Fibroblast of villous mesenchyme (primary cell): ENCODE data around the gene C6orf118. TPM values are rescaled to one million over a fixed set of nuclear protein-coding genes. Genes with fewer than 3 reads are reported as not detected.

Experiments used
- DNase-seq: peaks from one replicate; pipeline ENCODE4 v3.0.0-alpha.2; 2010; ENCODE audit warnings: low read depth
- H3K4me3 ChIP-seq: 2 replicates; pipeline ENCODE4 v1.5.1; 2011; ENCODE audit warnings: low read depth, mild to moderate bottlenecking, low read length
- total RNA-seq: library from RNA; depleted of rRNA; stranded (reverse); fragments of >200 nt; gene quantifications from 2 replicates; pipeline ENCODE4 v1.2.3, GENCODE V29; 2012
- TF ChIP-seq, protein P1 (sequence below): IDR thresholded peaks from 2 replicates; pipeline ENCODE4 v1.5.1; 2012; ENCODE audit warnings: low read depth, mild to moderate bottlenecking, low read length; ENCODE audit not compliant: insufficient read depth

C6orf118 gene
- total RNA-seq, 1 donor = not detected

- DNase-seq = no peak
- H3K4me3 ChIP-seq = no peak overlapping the region
- TF ChIP-seq, protein P1, sequence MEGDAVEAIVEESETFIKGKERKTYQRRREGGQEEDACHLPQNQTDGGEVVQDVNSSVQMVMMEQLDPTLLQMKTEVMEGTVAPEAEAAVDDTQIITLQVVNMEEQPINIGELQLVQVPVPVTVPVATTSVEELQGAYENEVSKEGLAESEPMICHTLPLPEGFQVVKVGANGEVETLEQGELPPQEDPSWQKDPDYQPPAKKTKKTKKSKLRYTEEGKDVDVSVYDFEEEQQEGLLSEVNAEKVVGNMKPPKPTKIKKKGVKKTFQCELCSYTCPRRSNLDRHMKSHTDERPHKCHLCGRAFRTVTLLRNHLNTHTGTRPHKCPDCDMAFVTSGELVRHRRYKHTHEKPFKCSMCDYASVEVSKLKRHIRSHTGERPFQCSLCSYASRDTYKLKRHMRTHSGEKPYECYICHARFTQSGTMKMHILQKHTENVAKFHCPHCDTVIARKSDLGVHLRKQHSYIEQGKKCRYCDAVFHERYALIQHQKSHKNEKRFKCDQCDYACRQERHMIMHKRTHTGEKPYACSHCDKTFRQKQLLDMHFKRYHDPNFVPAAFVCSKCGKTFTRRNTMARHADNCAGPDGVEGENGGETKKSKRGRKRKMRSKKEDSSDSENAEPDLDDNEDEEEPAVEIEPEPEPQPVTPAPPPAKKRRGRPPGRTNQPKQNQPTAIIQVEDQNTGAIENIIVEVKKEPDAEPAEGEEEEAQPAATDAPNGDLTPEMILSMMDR = no peak
Measured at GRCh38 chr6:165245701-165246100, 63.7 kb downstream of the C6orf118 start.

- no peak overlapping the region for H3K4me3 ChIP-seq
- DNase-seq = peak; percentile 9
- TF ChIP-seq, protein P1 = peak; percentile 19
Measured at GRCh38 chr6:165245287-165245686, 64.1 kb downstream of the C6orf118 start.

- H3K4me3 ChIP-seq = no peak overlapping the region
- no peak for DNase-seq
- TF ChIP-seq, protein P1 = no peak
Measured at GRCh38 chr6:165244524-165245247, 64.7 kb downstream of the C6orf118 start.

- DNase-seq = no peak
- H3K4me3 ChIP-seq = no peak overlapping the region
- TF ChIP-seq, protein P1 = no peak
Measured at GRCh38 chr6:165243801-165244200, 65.6 kb downstream of the C6orf118 start.

GRCh38 chr6:165236326-165236725 lies 73.1 kb downstream of the C6orf118 start:
- no peak overlapping the region for H3K4me3 ChIP-seq
- TF ChIP-seq, protein P1 = no peak
- DNase-seq = no peak

- TF ChIP-seq, protein P1 = no peak
- no peak for DNase-seq
- no peak overlapping the region for H3K4me3 ChIP-seq
Measured at GRCh38 chr6:165232731-165233488, 76.5 kb downstream of the C6orf118 start.
